ENCODE results near the gene GNL3. TPM values are rescaled to one million over a fixed set of nuclear protein-coding genes. Genes with fewer than 3 reads are reported as not detected.
"Not testable (repeated sequence)": the region's sequence is repeated elsewhere in the genome, so short reads cannot be mapped to it uniquely, and the experiment has no call there.

The GNL3 gene
- polyA plus RNA-seq, 4 donors: 25.3 to 84.2 (median 55.3) TPM

- WGBS, 3 donors: 66 to 93% (median 70%) methylated on average over 3 of the region's 3 CpGs
- no peaks in the 10 kb centered on the region for H3K4me1 ChIP-seq (ENCODE audit: control insufficient read depth in 3 of 3, insufficient read depth in 2 of 3, low read depth in 1 of 3, low read length in 2 of 3)
- DNase-seq: no peak
Measured at GRCh38 chr3:52660046-52660445, 25.8 kb upstream of the GNL3 start.

DNA sequence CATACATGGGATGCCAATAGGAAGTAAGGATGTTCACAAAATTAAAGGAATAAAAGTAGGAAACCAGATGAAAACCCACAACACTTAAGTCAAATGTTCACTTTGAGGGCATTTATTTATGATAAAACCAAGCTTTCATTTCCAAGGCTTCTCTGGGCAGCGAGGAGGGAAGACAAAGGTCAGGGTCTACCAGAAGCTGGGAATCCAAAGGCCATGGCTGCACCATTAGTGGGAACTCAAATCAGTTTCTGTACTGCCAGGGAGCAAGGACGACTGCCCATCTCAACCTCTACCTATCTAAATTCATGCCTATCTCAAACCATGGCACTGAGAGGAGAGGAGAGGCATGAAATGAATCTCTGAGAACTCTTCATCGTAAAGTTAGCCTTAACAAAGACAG lies 22.7 kb upstream of the GNL3 start:
- H3K4me1 ChIP-seq (ENCODE audit: control insufficient read depth in 3 of 3, insufficient read depth in 2 of 3, low read depth in 1 of 3, low read length in 2 of 3): no peaks in the 10 kb centered on the region
- DNase-seq: peak in 1 of 2 donors; percentile 14
- no peak overlapping the region for H3K27ac ChIP-seq (ENCODE audit: low read depth in 1 of 3, low read length in 2 of 3)
- peaks cover 10 to 59% (median 12%) of the 10 kb centered on the region in 3 donors for H3K36me3 ChIP-seq (ENCODE audit: control insufficient read depth in 3 of 3, insufficient read depth in 2 of 3, low read depth in 1 of 3, low read length in 3 of 3)
- no peaks in the 10 kb centered on the region for H3K27me3 ChIP-seq (ENCODE audit: control insufficient read depth in 3 of 3, insufficient read depth in 3 of 3, low read length in 3 of 3)
- no peak overlapping the region for H3K4me3 ChIP-seq (ENCODE audit: low read depth in 1 of 3, low read length in 3 of 3)
- no peaks in the 10 kb centered on the region for H3K9me3 ChIP-seq (ENCODE audit: control insufficient read depth in 2 of 2, insufficient read depth in 1 of 2, low read depth in 1 of 2, low read length in 1 of 2)
- 59 to 83% (median 73%) methylated on average over 3 of the region's 3 CpGs for WGBS, 3 donors
- no peak for FAIRE-seq

More at GRCh38 chr3:52660046-52660445, 25.8 kb upstream of the GNL3 start:
- no peaks in the 10 kb centered on the region for H3K9me3 ChIP-seq (ENCODE audit: control insufficient read depth in 2 of 2, insufficient read depth in 1 of 2, low read depth in 1 of 2, low read length in 1 of 2)
- no peak overlapping the region for H3K27ac ChIP-seq (ENCODE audit: low read depth in 1 of 3, low read length in 2 of 3)
- peaks cover 12 to 51% (median 15%) of the 10 kb centered on the region in 3 donors for H3K36me3 ChIP-seq (ENCODE audit: control insufficient read depth in 3 of 3, insufficient read depth in 2 of 3, low read depth in 1 of 3, low read length in 3 of 3)
- no peaks in the 10 kb centered on the region for H3K27me3 ChIP-seq (ENCODE audit: control insufficient read depth in 3 of 3, insufficient read depth in 3 of 3, low read length in 3 of 3)
- no peak for FAIRE-seq
- H3K4me3 ChIP-seq (ENCODE audit: low read depth in 1 of 3, low read length in 3 of 3): no peak overlapping the region

- no peaks in the 10 kb centered on the region for H3K27me3 ChIP-seq (ENCODE audit: control insufficient read depth in 3 of 3, insufficient read depth in 3 of 3, low read length in 3 of 3)
- H3K4me3 ChIP-seq (ENCODE audit: low read depth in 1 of 3, low read length in 3 of 3): no peak overlapping the region
- DNase-seq: peak in 1 of 2 donors; percentile 13
- H3K36me3 ChIP-seq (ENCODE audit: control insufficient read depth in 3 of 3, insufficient read depth in 2 of 3, low read depth in 1 of 3, low read length in 3 of 3): peaks cover 2 to 42% (median 6%) of the 10 kb centered on the region in 3 donors
- 66 to 86% (median 71%) methylated on average over 9 of the region's 9 CpGs for WGBS, 3 donors
- no peak for FAIRE-seq
- no peaks in the 10 kb centered on the region for H3K4me1 ChIP-seq (ENCODE audit: control insufficient read depth in 3 of 3, insufficient read depth in 2 of 3, low read depth in 1 of 3, low read length in 2 of 3)
- H3K27ac ChIP-seq (ENCODE audit: low read depth in 1 of 3, low read length in 2 of 3): peak overlapping the region in 1 of 3 donors; percentile 71
- no peaks in the 10 kb centered on the region for H3K9me3 ChIP-seq (ENCODE audit: control insufficient read depth in 2 of 2, insufficient read depth in 1 of 2, low read depth in 1 of 2, low read length in 1 of 2)
Measured at GRCh38 chr3:52670621-52671521, 15.0 kb upstream of the GNL3 start.

DNA sequence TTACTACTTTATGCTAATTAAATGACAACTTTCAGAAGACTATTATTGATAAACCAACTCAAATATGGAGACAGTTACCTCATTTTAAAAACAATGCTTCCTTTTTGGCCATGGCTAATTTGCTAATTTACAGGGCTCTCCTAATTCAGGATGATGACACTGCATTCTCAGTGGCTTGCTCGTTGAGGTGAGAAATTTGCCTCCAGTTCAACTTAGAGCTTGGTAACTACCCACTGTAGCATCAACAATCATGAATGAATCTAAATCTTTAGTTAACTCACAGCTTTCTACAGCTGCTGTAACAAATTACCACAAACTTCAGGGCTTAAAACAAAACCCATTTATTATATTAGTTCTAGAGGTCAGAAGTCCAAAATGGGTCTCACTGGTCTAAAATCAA lies 14.2 kb upstream of the GNL3 start:
- no peak for FAIRE-seq
- H3K4me3 ChIP-seq (ENCODE audit: low read depth in 1 of 3, low read length in 3 of 3): no peak overlapping the region
- no peaks in the 10 kb centered on the region for H3K9me3 ChIP-seq (ENCODE audit: control insufficient read depth in 2 of 2, insufficient read depth in 1 of 2, low read depth in 1 of 2, low read length in 1 of 2)
- H3K27ac ChIP-seq (ENCODE audit: low read depth in 1 of 3, low read length in 2 of 3): no peak overlapping the region
- DNase-seq: no peak
- 56 to 62% (median 60%) methylated on average over 1 of the region's 1 CpG for WGBS, 3 donors
- no peaks in the 10 kb centered on the region for H3K27me3 ChIP-seq (ENCODE audit: control insufficient read depth in 3 of 3, insufficient read depth in 3 of 3, low read length in 3 of 3)
- H3K4me1 ChIP-seq (ENCODE audit: control insufficient read depth in 3 of 3, insufficient read depth in 2 of 3, low read depth in 1 of 3, low read length in 2 of 3): no peaks in the 10 kb centered on the region
- peaks cover 6 to 36% (median 6%) of the 10 kb centered on the region in 3 donors for H3K36me3 ChIP-seq (ENCODE audit: control insufficient read depth in 3 of 3, insufficient read depth in 2 of 3, low read depth in 1 of 3, low read length in 3 of 3)

DNA sequence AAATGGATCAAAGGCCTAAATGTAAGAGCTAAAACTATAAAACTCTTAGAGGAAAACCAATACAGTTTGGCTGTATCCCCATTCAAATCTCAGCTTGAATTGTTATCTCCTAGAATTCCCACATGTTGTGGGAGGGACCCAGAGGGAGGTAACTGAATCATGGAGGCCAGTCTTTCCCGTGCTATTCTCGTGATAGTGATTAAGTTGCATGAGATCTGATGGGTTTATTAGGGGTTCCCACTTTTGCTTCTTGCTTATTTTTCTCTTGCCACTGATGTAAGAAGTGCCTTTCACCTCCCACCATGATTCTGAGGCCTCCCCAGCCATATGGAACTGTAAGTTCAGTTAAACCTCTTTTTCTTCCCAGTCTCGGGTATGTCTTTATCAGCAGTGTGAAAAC lies 9.6 kb upstream of the GNL3 start:
- peaks cover 16 to 44% (median 25%) of the 10 kb centered on the region in 3 donors for H3K36me3 ChIP-seq (ENCODE audit: control insufficient read depth in 3 of 3, insufficient read depth in 2 of 3, low read depth in 1 of 3, low read length in 3 of 3)
- not testable (repeated sequence) for H3K4me1 ChIP-seq (ENCODE audit: control insufficient read depth in 3 of 3, insufficient read depth in 2 of 3, low read depth in 1 of 3, low read length in 2 of 3); FAIRE-seq

GRCh38 chr3:52678265-52679198 lies 7.3 kb upstream of the GNL3 start:
- Histone ChIP-seq H3K4me1 (ENCODE audit: control insufficient read depth in 3 of 3, insufficient read depth in 2 of 3, low read depth in 1 of 3, low read length in 2 of 3) (peaks cover 0 to 20% (median 6%) of the 10 kb centered on the region in 3 donors), H3K27me3 (ENCODE audit: control insufficient read depth in 3 of 3, insufficient read depth in 3 of 3, low read length in 3 of 3) (no peaks in the 10 kb centered on the region), H3K9me3 (ENCODE audit: control insufficient read depth in 2 of 2, insufficient read depth in 1 of 2, low read depth in 1 of 2, low read length in 1 of 2) (no peaks in the 10 kb centered on the region), H3K27ac (ENCODE audit: low read depth in 1 of 3, low read length in 2 of 3) (no peak overlapping the region), H3K4me3 (ENCODE audit: low read depth in 1 of 3, low read length in 3 of 3) (no peak overlapping the region), H3K36me3 (ENCODE audit: control insufficient read depth in 3 of 3, insufficient read depth in 2 of 3, low read depth in 1 of 3, low read length in 3 of 3) (peaks cover 13 to 34% (median 25%) of the 10 kb centered on the region in 3 donors)
- DNase-seq (no peak), FAIRE-seq (no peak)
- 94 to 95% (median 95%) methylated on average over 6 of the region's 6 CpGs for WGBS, 3 donors

More for the DNA sequence above, 9.6 kb upstream of the GNL3 start:
- H3K4me3 ChIP-seq (ENCODE audit: low read depth in 1 of 3, low read length in 3 of 3); H3K27ac ChIP-seq (ENCODE audit: low read depth in 1 of 3, low read length in 2 of 3); H3K27me3 ChIP-seq (ENCODE audit: control insufficient read depth in 3 of 3, insufficient read depth in 3 of 3, low read length in 3 of 3); DNase-seq; H3K9me3 ChIP-seq (ENCODE audit: control insufficient read depth in 2 of 2, insufficient read depth in 1 of 2, low read depth in 1 of 2, low read length in 1 of 2): not testable (repeated sequence)
- 80 to 90% (median 84%) methylated on average over 3 of the region's 3 CpGs for WGBS, 3 donors

GRCh38 chr3:52679199-52679538 lies 6.7 kb upstream of the GNL3 start:
- peaks cover 13 to 32% (median 25%) of the 10 kb centered on the region in 3 donors for H3K36me3 ChIP-seq (ENCODE audit: control insufficient read depth in 3 of 3, insufficient read depth in 2 of 3, low read depth in 1 of 3, low read length in 3 of 3)
- no peak for FAIRE-seq
- H3K27ac ChIP-seq (ENCODE audit: low read depth in 1 of 3, low read length in 2 of 3): no peak overlapping the region

DNA sequence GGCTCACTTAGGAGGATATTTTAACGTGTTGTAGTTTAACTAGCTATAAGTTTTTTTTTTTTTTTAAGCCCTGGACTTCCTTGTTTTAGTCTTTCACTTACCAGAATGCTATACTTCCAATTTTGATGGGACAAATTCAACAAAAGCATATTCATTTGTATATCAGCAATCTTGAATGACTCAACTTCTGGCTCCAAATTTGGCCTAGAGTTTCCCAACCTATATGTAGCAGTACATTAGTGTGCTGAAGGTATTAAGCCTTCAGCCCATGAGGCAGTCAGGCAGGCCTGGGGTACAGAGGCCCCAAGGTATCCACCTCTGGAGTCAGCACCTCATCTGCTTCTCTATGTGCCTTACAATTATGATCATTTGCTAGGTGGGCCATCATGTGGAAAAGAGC lies 6.0 kb upstream of the GNL3 start:
- Histone ChIP-seq H3K4me3 (ENCODE audit: low read depth in 1 of 3, low read length in 3 of 3) (peak overlapping the region in 1 of 3 donors; percentile 18), H3K9me3 (ENCODE audit: control insufficient read depth in 2 of 2, insufficient read depth in 1 of 2, low read depth in 1 of 2, low read length in 1 of 2) (no peaks in the 10 kb centered on the region), H3K4me1 (ENCODE audit: control insufficient read depth in 3 of 3, insufficient read depth in 2 of 3, low read depth in 1 of 3, low read length in 2 of 3) (peaks cover 0 to 25% (median 6%) of the 10 kb centered on the region in 3 donors), H3K27me3 (ENCODE audit: control insufficient read depth in 3 of 3, insufficient read depth in 3 of 3, low read length in 3 of 3) (no peaks in the 10 kb centered on the region), H3K27ac (ENCODE audit: low read depth in 1 of 3, low read length in 2 of 3) (peak overlapping the region in 1 of 3 donors; percentile 32), H3K36me3 (ENCODE audit: control insufficient read depth in 3 of 3, insufficient read depth in 2 of 3, low read depth in 1 of 3, low read length in 3 of 3) (peaks cover 11 to 28% (median 25%) of the 10 kb centered on the region in 3 donors)
- DNase-seq (no peak), FAIRE-seq (no peak)
- WGBS, 3 donors: 14 to 54% (median 14%) methylated on average over 1 of the region's 1 CpG

More at GRCh38 chr3:52679199-52679538, 6.7 kb upstream of the GNL3 start:
- no peaks in the 10 kb centered on the region for H3K9me3 ChIP-seq (ENCODE audit: control insufficient read depth in 2 of 2, insufficient read depth in 1 of 2, low read depth in 1 of 2, low read length in 1 of 2)
- 74 to 87% (median 83%) methylated on average over 3 of the region's 3 CpGs for WGBS, 3 donors
- no peak for DNase-seq
- H3K27me3 ChIP-seq (ENCODE audit: control insufficient read depth in 3 of 3, insufficient read depth in 3 of 3, low read length in 3 of 3): no peaks in the 10 kb centered on the region
- H3K4me3 ChIP-seq (ENCODE audit: low read depth in 1 of 3, low read length in 3 of 3): no peak overlapping the region
- H3K4me1 ChIP-seq (ENCODE audit: control insufficient read depth in 3 of 3, insufficient read depth in 2 of 3, low read depth in 1 of 3, low read length in 2 of 3): peaks cover 0 to 21% (median 6%) of the 10 kb centered on the region in 3 donors

Data from small intestine (tissue), 7 donors.